GM12878 (cell line): ENCODE measurements around the gene CRTC1. TPM values are rescaled to one million over a fixed set of nuclear protein-coding genes. Genes with fewer than 3 reads are reported as not detected.

Experiments used
- ATAC-seq: fragments of 200-7000 bp; cut with Tn5 transposase; 3 replicates; pipeline ENCODE4 v1.9.1; 2020; ENCODE audit warnings: mild to moderate bottlenecking, moderate library complexity
- BruUV-seq: library from RNA; stranded (reverse); fragments of 400-500 nt; replicated peaks from 2 replicates; lab custom pipeline; 2021; lab: Mats Ljungman, UMichigan
- CTCF ChIA-PET: fragments of 300-600 bp; sonication (Branson Sonifier 250); formaldehyde crosslinking; extraction: SDS; loops from one replicate; lab custom pipeline; 2021; ENCODE audit warnings: inconsistent platforms; lab: Yijun Ruan, JAX
- POLR2A ChIA-PET: fragments of 350-600 bp; formaldehyde crosslinking; extraction: SDS; loops from one replicate; lab custom pipeline; 2021; ENCODE audit warnings: inconsistent platforms; lab: Charles Lee
- RAD21 ChIA-PET: fragments of 300-600 bp; sonication (Branson Sonifier 250); formaldehyde crosslinking; loops from one replicate; lab custom pipeline; 2023; ENCODE audit warnings: antibody characterized with exemption; ENCODE audit not compliant: unreplicated experiment; lab: Charles Lee
- SMC1A ChIA-PET: fragments of 300-600 bp; sonication (Branson Sonifier 250); formaldehyde crosslinking; loops from one replicate; lab custom pipeline; 2023; ENCODE audit not compliant: unreplicated experiment, uncharacterized antibody; lab: Charles Lee
- DNase-seq: peaks from one replicate; pipeline ENCODE4 v3.0.0-alpha.2; 2011; ENCODE audit warnings: low read depth, low spot score
- FAIRE-seq: peaks from 3 replicates; lab custom pipeline; 2011; peaks lifted over from hg19 to GRCh38; lab: Jason Lieb, UNC
- H2AFZ ChIP-seq: 2 replicates; pipeline ENCODE4 v1.6.0; 2011; ENCODE audit warnings: low read depth, low read length, control low read depth; ENCODE audit not compliant: control insufficient read depth
- H3K27ac ChIP-seq: 2 replicates; pipeline ENCODE4 v1.5.1; 2011; ENCODE audit warnings: control low read depth; ENCODE audit not compliant: control insufficient read depth, insufficient read depth
- H3K27me3 ChIP-seq, 2 experiments: replicated peaks in 1 of 2; 2 replicates each; pipeline versions ENCODE4 v1.6.0 to v1.6.1; 2011; ENCODE audit warnings: low read length in 1 of 2; ENCODE audit not compliant: control insufficient read depth in 2 of 2, insufficient read depth in 2 of 2
- H3K36me3 ChIP-seq, 2 experiments: 2 replicates each; pipeline ENCODE4 v1.5.1; 2011; ENCODE audit warnings: low read length in 1 of 2; ENCODE audit not compliant: control insufficient read depth in 2 of 2, insufficient read depth in 2 of 2
- H3K4me1 ChIP-seq: 2 replicates; pipeline ENCODE4 v1.6.1; 2011; ENCODE audit warnings: mild to moderate bottlenecking, low read length, moderate library complexity, mixed read lengths; ENCODE audit not compliant: control insufficient read depth, insufficient read depth
- H3K4me2 ChIP-seq: 2 replicates; pipeline ENCODE4 v1.6.0; 2011; ENCODE audit warnings: control low read depth; ENCODE audit not compliant: control insufficient read depth, insufficient read depth
- H3K4me3 ChIP-seq: fragments of 200-600 bp; sonication (generic); 2 replicates; pipeline ENCODE4 v1.5.1; 2016
- H3K79me2 ChIP-seq: 2 replicates; pipeline ENCODE4 v1.6.0; 2011; ENCODE audit warnings: low read length; ENCODE audit not compliant: control insufficient read depth, insufficient read depth
- H3K9ac ChIP-seq: 2 replicates; pipeline ENCODE4 v1.8.0; 2011; ENCODE audit warnings: low read length, control low read depth, mixed read lengths; ENCODE audit not compliant: control insufficient read depth, insufficient read depth
- H3K9me3 ChIP-seq: replicated peaks from 3 replicates; pipeline ENCODE4 v1.5.1; 2011; ENCODE audit warnings: mild to moderate bottlenecking, low read length; ENCODE audit not compliant: control insufficient read depth, insufficient read depth
- H4K20me1 ChIP-seq: 2 replicates; pipeline ENCODE4 v1.6.0; 2011; ENCODE audit not compliant: control insufficient read depth, insufficient read depth
- ATF2 ChIP-seq: IDR thresholded peaks from 2 replicates; pipeline ENCODE4 v1.6.1; 2012; ENCODE audit warnings: low read length, inconsistent platforms
- CHD4 ChIP-seq: fragments of 200-600 bp; sonication (generic); IDR thresholded peaks from 2 replicates; pipeline ENCODE4 v1.6.1; 2016; ENCODE audit warnings: mild to moderate bottlenecking
- HDAC2 ChIP-seq: fragments of 200-600 bp; sonication (generic); IDR thresholded peaks from 2 replicates; pipeline ENCODE4 v1.6.1; 2017
- HSF1 ChIP-seq: fragments of 150-350 bp; IDR thresholded peaks from 2 replicates; pipeline ENCODE4 v1.6.1; 2014; ENCODE audit warnings: mild to moderate bottlenecking, low read depth, low read length
- IKZF1 ChIP-seq: fragments of 450-650 bp; conservative IDR thresholded peaks from 2 replicates; pipeline ENCODE4 v1.6.1; 2017; ENCODE audit warnings: antibody characterized with exemption, mild to moderate bottlenecking
- MAX ChIP-seq: IDR thresholded peaks from 2 replicates; pipeline ENCODE4 v1.6.1; 2012; ENCODE audit warnings: low read depth, low read length, improper control_type of control experiment
- POLR2AphosphoS5 ChIP-seq: IDR thresholded peaks from 2 replicates; pipeline ENCODE4 v1.6.1; 2011; ENCODE audit warnings: mild to moderate bottlenecking, low read length, inconsistent platforms
- RAD21 ChIP-seq: IDR thresholded peaks from 2 replicates; pipeline ENCODE4 v1.6.1; 2011; ENCODE audit warnings: mild to moderate bottlenecking, low read depth, low read length, moderate library complexity; ENCODE audit not compliant: insufficient read depth
- RELB ChIP-seq: fragments of 450-650 bp; IDR thresholded peaks from 2 replicates; pipeline ENCODE4 v1.6.1; 2017; ENCODE audit warnings: low read depth, mild to moderate bottlenecking, moderate library complexity
- SMAD1 ChIP-seq: fragments of 450-650 bp; IDR thresholded peaks from 2 replicates; pipeline ENCODE4 v1.6.1; 2018; ENCODE audit warnings: mild to moderate bottlenecking, low read depth; ENCODE audit not compliant: partially characterized antibody
- SREBF1 ChIP-seq: IDR thresholded peaks from 2 replicates; pipeline ENCODE4 v1.6.1; 2012; ENCODE audit warnings: mild to moderate bottlenecking, low read length
- STAT3 ChIP-seq: IDR thresholded peaks from 2 replicates; pipeline ENCODE4 v1.6.1; 2011; ENCODE audit warnings: low read depth, low read length, improper control_type of control experiment
- SUZ12 ChIP-seq: fragments of 200-600 bp; sonication (generic); IDR thresholded peaks from one replicate; pipeline ENCODE4 v1.6.1; 2018; ENCODE audit warnings: antibody characterized with exemption, mild to moderate bottlenecking; ENCODE audit not compliant: unreplicated experiment
- ZBTB4 ChIP-seq: fragments of 450-650 bp; formaldehyde crosslinking; IDR thresholded peaks from 2 replicates; pipeline ENCODE4 v1.4.0; 2022; ENCODE audit warnings: mild to moderate bottlenecking, moderate library complexity
- ZNF217 ChIP-seq: fragments of 450-650 bp; IDR thresholded peaks from 2 replicates; pipeline ENCODE4 v1.6.1; 2017; ENCODE audit warnings: antibody characterized with exemption, mild to moderate bottlenecking
- ZNF384 ChIP-seq: IDR thresholded peaks from 2 replicates; pipeline ENCODE4 v1.6.1; 2012; ENCODE audit warnings: low read depth, mild to moderate bottlenecking, low read length, improper control_type of control experiment, borderline replicate concordance
- WGBS: methylation state at CpG from one replicate; pipeline ENCODE4 v1.1.6; 2016; ENCODE audit warnings: low lambda C conversion rate; ENCODE audit not compliant: insufficient replicate concordance, insufficient coverage; ENCODE audit errors: missing lambda C conversion rate; 5-methylcytosine and 5-hydroxymethylcytosine counted together
- in situ Hi-C: fragments of 300-500 bp; cut with MboI; formaldehyde crosslinking; loops from 9 replicates; pipeline ENCODE4 v1.14.3; 2018; ENCODE audit warnings: mixed read lengths
- intact Hi-C: fragments of 100-400 bp; cut with micrococcal nuclease; formaldehyde crosslinking; loops from one replicate; pipeline ENCODE4 v1.14.2; 2022; ENCODE audit not compliant: unreplicated experiment
- polyA plus RNA-seq, 11 experiments: library from polyadenylated mRNA; depleted of rRNA in 4 of 11; unstranded in 6 of 11; stranded (reverse) in 5 of 11; fragments of >200 nt; fragmentation: Nextera tagmentation in 4 of 11; fragmentation: Illumina TruSeq in 1 of 11; extraction: Ambion mirVana in 4 of 11; extraction: Trizol in 1 of 11; gene quantifications; 1 replicate in 1 of 11; 2 replicates in 10 of 11; pipeline versions ENCODE4 v1.2.1 to v1.2.3, GENCODE V29; 2011 to 2016; ENCODE audit warnings: inconsistent platforms in 2 of 11, missing spikeins in 2 of 11, low read depth in 1 of 11
- total RNA-seq, 4 experiments: library from RNA; depleted of rRNA in 3 of 4; stranded (reverse); fragments of >200 nt in 3 of 4; fragmentation: Illumina TruSeq in 1 of 4; extraction: Trizol in 1 of 4; gene quantifications; 2 replicates each; pipeline versions ENCODE4 v1.2.1 to v1.2.3, GENCODE V29; 2013 to 2021

Gene CRTC1
- total and polyA plus RNA-seq, 10 of the 15 experiments (the other 5 are each of a cell fraction or from before 2014, with no cell fraction given) = 0.02 to 4.6 (median 1.1) TPM; not detected in 1

- TF ChIP-seq RELB = no peak
- TF ChIP-seq STAT3 = no peak
- TF ChIP-seq CHD4 = no peak
Observed at GRCh38 chr19:18776288-18776594, 92.8 kb downstream of the CRTC1 start (continued).

GRCh38 chr19:18776736-18777135 is 93.3 kb downstream of the CRTC1 start:
- BruUV-seq = no TSS peak
- FAIRE-seq = no peak
- no peak for ATAC-seq
- Histone ChIP-seq H4K20me1 (no peaks in the 10 kb centered on the region), H3K4me2 (no peak overlapping the region), H3K27me3 (no peaks in the 10 kb centered on the region; a peak in 1 of 4 replicates), H3K4me1 (no peaks in the 10 kb centered on the region), H2AFZ (no peak overlapping the region), H3K9me3 (no peaks in the 10 kb centered on the region), H3K79me2 (no peaks in the 10 kb centered on the region), H3K4me3 (no peak overlapping the region), H3K36me3 (no peaks in the 10 kb centered on the region), H3K9ac (no peak overlapping the region), H3K27ac (no peak overlapping the region)
- 27% methylated on average over 12 of the region's 12 CpGs for WGBS
- RAD21 ChIA-PET = no interaction called here
- CTCF ChIA-PET = no interaction called here
- SMC1A ChIA-PET = no interaction called here
- intact Hi-C loops = no loop called here
- no peak for DNase-seq
- TF ChIP-seq HDAC2 = no peak
- no peak for TF ChIP-seq ZBTB4 (CRISPR knock-in tag)
- TF ChIP-seq ZNF217 = no peak
- TF ChIP-seq ATF2 = no peak
- no peak for TF ChIP-seq HSF1
- TF ChIP-seq RAD21 = no peak
- no peak for TF ChIP-seq ZNF384
- TF ChIP-seq SUZ12 = no peak
- no peak for TF ChIP-seq SREBF1
- no peak for TF ChIP-seq MAX
- TF ChIP-seq SMAD1 = no peak
- no peak for TF ChIP-seq POLR2AphosphoS5
- no peak for TF ChIP-seq IKZF1
- POLR2A ChIA-PET = no interaction called here
- in situ Hi-C loops = no loop called here
